ENCODE data around the gene USE1. TPM values are rescaled to one million over a fixed set of nuclear protein-coding genes. Genes with fewer than 3 reads are reported as not detected.

USE1 gene
- total and polyA plus RNA-seq, 9 of the 15 experiments (the other 6 are each of a cell fraction or from before 2014, with no cell fraction given), result 17.3 to 52.4 (median 34.0) TPM

DNA sequence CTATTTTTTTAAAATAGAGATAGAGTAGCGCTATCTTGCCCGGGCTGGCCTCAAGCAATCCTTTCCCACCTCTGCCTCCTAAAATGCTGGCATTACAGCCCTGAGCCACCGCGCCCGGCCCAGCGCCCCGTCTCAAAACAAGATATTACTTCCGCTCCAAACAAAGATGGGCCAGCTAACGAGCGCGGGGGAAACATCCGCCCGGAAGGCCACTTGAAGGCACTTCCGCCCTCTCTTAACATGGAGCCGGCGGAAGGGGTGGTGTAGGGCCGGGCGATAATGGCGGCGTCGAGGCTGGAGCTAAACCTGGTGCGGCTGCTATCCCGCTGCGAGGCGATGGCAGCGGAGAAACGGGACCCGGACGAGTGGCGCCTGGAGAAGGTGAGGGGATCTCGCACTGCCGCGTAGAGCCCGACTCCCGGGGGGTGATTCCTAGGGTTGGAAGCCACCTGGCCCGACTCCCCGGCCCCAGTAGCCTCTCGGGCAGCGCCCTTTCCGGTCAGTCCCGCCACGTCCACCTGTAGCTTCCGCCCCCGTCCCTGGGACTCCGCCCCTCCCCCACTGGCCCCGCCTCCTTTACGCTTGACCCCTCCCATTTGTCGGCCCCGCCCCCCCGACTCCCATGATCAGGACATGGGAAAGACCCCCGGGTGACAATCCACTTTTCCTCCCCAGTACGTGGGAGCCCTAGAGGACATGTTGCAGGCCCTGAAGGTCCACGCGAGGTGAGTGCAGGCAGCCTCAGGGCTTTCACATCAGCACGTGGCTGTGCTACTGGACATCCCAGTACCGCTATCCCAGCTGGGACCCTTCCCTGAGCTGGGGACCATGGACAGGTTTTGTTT, at the start of gene USE1 (continued):
- TF ChIP-seq, protein P1, sequence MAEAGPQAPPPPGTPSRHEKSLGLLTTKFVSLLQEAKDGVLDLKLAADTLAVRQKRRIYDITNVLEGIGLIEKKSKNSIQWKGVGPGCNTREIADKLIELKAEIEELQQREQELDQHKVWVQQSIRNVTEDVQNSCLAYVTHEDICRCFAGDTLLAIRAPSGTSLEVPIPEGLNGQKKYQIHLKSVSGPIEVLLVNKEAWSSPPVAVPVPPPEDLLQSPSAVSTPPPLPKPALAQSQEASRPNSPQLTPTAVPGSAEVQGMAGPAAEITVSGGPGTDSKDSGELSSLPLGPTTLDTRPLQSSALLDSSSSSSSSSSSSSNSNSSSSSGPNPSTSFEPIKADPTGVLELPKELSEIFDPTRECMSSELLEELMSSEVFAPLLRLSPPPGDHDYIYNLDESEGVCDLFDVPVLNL (CRISPR knock-in tag; IDR thresholded peaks at IDR 0.05; ENCODE audit: low read depth), result no peak
- TF ChIP-seq, protein P2, sequence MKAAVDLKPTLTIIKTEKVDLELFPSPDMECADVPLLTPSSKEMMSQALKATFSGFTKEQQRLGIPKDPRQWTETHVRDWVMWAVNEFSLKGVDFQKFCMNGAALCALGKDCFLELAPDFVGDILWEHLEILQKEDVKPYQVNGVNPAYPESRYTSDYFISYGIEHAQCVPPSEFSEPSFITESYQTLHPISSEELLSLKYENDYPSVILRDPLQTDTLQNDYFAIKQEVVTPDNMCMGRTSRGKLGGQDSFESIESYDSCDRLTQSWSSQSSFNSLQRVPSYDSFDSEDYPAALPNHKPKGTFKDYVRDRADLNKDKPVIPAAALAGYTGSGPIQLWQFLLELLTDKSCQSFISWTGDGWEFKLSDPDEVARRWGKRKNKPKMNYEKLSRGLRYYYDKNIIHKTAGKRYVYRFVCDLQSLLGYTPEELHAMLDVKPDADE (conservative IDR thresholded peaks at IDR 0.05; ENCODE audit: control insufficient read depth, low read depth, low read length), result peak; percentile 87; the same call in 1 of the 2 replicates
- TF ChIP-seq DNMT1 (IDR thresholded peaks at IDR 0.05) (no peak), ZNF24 (IDR thresholded peaks at IDR 0.05) (0 out of 2 replicates have a peak, but pooled peaks have one; percentile 9), PCBP1 (IDR thresholded peaks at IDR 0.05; ENCODE audit: low read depth, low read length, poor library complexity, severe bottlenecking) (peak; percentile 78), CC2D1A (IDR thresholded peaks at IDR 0.05) (peak; percentile 40; the same call in 1 of the 2 replicates), ZNF436 (CRISPR knock-in tag; IDR thresholded peaks at IDR 0.05) (no peak), ZNF766 (CRISPR knock-in tag; conservative IDR thresholded peaks at IDR 0.05) (peak; percentile 88), ERF (CRISPR knock-in tag; IDR thresholded peaks at IDR 0.05) (no peak; the same call in 1 of the 2 replicates), TEAD1 (CRISPR knock-in tag; IDR thresholded peaks at IDR 0.05) (peak in 1 of 2 experiments; percentile 67; a peak in 3 of 4 replicates), SAFB (IDR thresholded peaks at IDR 0.05; ENCODE audit: borderline replicate concordance, low read depth, low read length) (no peak), NR2F6 (CRISPR knock-in tag; IDR thresholded peaks at IDR 0.05) (no peak), HDGF (IDR thresholded peaks at IDR 0.05) (no peak), ETS2 (tag; IDR thresholded peaks at IDR 0.05; ENCODE audit: borderline replicate concordance, poor library complexity, severe bottlenecking) (no peak), BRD9 (IDR thresholded peaks at IDR 0.05; ENCODE audit: low read depth, partially characterized antibody) (peak; percentile 64)
- TF ChIP-seq, protein P3, sequence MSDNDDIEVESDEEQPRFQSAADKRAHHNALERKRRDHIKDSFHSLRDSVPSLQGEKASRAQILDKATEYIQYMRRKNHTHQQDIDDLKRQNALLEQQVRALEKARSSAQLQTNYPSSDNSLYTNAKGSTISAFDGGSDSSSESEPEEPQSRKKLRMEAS (CRISPR knock-in tag; IDR thresholded peaks at IDR 0.05), result peak; percentile 82
- TF ChIP-seq, protein P4, sequence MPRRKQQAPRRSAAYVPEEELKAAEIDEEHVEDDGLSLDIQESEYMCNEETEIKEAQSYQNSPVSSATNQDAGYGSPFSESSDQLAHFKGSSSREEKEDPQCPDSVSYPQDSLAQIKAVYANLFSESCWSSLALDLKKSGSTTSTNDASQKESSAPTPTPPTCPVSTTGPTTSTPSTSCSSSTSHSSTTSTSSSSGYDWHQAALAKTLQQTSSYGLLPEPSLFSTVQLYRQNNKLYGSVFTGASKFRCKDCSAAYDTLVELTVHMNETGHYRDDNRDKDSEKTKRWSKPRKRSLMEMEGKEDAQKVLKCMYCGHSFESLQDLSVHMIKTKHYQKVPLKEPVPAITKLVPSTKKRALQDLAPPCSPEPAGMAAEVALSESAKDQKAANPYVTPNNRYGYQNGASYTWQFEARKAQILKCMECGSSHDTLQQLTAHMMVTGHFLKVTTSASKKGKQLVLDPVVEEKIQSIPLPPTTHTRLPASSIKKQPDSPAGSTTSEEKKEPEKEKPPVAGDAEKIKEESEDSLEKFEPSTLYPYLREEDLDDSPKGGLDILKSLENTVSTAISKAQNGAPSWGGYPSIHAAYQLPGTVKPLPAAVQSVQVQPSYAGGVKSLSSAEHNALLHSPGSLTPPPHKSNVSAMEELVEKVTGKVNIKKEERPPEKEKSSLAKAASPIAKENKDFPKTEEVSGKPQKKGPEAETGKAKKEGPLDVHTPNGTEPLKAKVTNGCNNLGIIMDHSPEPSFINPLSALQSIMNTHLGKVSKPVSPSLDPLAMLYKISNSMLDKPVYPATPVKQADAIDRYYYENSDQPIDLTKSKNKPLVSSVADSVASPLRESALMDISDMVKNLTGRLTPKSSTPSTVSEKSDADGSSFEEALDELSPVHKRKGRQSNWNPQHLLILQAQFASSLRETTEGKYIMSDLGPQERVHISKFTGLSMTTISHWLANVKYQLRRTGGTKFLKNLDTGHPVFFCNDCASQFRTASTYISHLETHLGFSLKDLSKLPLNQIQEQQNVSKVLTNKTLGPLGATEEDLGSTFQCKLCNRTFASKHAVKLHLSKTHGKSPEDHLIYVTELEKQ (CRISPR knock-in tag; IDR thresholded peaks at IDR 0.05), result no peak

Measured in K562 (cell line).